ENCODE results near the gene ANKRD39.

- TF ChIP-seq, protein P1, sequence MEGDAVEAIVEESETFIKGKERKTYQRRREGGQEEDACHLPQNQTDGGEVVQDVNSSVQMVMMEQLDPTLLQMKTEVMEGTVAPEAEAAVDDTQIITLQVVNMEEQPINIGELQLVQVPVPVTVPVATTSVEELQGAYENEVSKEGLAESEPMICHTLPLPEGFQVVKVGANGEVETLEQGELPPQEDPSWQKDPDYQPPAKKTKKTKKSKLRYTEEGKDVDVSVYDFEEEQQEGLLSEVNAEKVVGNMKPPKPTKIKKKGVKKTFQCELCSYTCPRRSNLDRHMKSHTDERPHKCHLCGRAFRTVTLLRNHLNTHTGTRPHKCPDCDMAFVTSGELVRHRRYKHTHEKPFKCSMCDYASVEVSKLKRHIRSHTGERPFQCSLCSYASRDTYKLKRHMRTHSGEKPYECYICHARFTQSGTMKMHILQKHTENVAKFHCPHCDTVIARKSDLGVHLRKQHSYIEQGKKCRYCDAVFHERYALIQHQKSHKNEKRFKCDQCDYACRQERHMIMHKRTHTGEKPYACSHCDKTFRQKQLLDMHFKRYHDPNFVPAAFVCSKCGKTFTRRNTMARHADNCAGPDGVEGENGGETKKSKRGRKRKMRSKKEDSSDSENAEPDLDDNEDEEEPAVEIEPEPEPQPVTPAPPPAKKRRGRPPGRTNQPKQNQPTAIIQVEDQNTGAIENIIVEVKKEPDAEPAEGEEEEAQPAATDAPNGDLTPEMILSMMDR (IDR thresholded peaks at IDR 0.05) = no peak
- TF ChIP-seq POLR2A (IDR thresholded peaks at IDR 0.05) (no peak), POLR2AphosphoS5 (IDR thresholded peaks at IDR 0.05) (no peak), EP300 (IDR thresholded peaks at IDR 0.05) (no peak)
Measured at GRCh38 chr2:96895746-96896651, 38.2 kb upstream of the ANKRD39 start.
